ENCODE results near the gene POLR3A. TPM values are rescaled to one million over a fixed set of nuclear protein-coding genes. Genes with fewer than 3 reads are reported as not detected.

POLR3A gene
- total RNA-seq, 1 experiment from 2014 or later: 14.9 TPM

GRCh38 chr10:77936697-77937567 lies 92.4 kb downstream of the POLR3A start:
- no peak for DNase-seq
- POLR2A ChIA-PET (ENCODE audit: unreplicated experiment): no interaction called here
- intact Hi-C loops (cut with micrococcal nuclease; ENCODE audit: unreplicated experiment): no loop called here
- peaks cover 5% of the 10 kb centered on the region; the same call in 1 of the 2 replicates for H3F3A ChIP-seq (ENCODE audit: insufficient read depth, low read depth)
- TF ChIP-seq, protein P1, sequence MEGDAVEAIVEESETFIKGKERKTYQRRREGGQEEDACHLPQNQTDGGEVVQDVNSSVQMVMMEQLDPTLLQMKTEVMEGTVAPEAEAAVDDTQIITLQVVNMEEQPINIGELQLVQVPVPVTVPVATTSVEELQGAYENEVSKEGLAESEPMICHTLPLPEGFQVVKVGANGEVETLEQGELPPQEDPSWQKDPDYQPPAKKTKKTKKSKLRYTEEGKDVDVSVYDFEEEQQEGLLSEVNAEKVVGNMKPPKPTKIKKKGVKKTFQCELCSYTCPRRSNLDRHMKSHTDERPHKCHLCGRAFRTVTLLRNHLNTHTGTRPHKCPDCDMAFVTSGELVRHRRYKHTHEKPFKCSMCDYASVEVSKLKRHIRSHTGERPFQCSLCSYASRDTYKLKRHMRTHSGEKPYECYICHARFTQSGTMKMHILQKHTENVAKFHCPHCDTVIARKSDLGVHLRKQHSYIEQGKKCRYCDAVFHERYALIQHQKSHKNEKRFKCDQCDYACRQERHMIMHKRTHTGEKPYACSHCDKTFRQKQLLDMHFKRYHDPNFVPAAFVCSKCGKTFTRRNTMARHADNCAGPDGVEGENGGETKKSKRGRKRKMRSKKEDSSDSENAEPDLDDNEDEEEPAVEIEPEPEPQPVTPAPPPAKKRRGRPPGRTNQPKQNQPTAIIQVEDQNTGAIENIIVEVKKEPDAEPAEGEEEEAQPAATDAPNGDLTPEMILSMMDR (conservative IDR thresholded peaks at IDR 0.05): no peak
- no peak for TF ChIP-seq EZH2 (IDR thresholded peaks at IDR 0.05; ENCODE audit: low read depth)
- H2AFZ ChIP-seq: no peak overlapping the region
- no peaks in the 10 kb centered on the region for H3K9me3 ChIP-seq (ENCODE audit: insufficient read depth, low read depth)
- peaks cover 12% of the 10 kb centered on the region for H3K4me1 ChIP-seq (replicated peaks; ENCODE audit: insufficient read depth)
- no peak overlapping the region for H3K4me2 ChIP-seq
- BruUV-seq (replicated peaks): no TSS peak
- no peaks in the 10 kb centered on the region for H3K36me3 ChIP-seq (ENCODE audit: low read depth)
- H3K27ac ChIP-seq: no peak overlapping the region
- no peaks in the 10 kb centered on the region for H3K79me2 ChIP-seq (ENCODE audit: low read depth)
- H3K4me3 ChIP-seq: no peak overlapping the region
- H3K9me2 ChIP-seq (ENCODE audit: insufficient read depth): no peaks in the 10 kb centered on the region
- CTCF ChIA-PET: no interaction called here
- H3K27me3 ChIP-seq (ENCODE audit: insufficient read depth, low read depth): no peaks in the 10 kb centered on the region
- no peaks in the 10 kb centered on the region for H4K20me1 ChIP-seq (ENCODE audit: insufficient read depth)

DNA sequence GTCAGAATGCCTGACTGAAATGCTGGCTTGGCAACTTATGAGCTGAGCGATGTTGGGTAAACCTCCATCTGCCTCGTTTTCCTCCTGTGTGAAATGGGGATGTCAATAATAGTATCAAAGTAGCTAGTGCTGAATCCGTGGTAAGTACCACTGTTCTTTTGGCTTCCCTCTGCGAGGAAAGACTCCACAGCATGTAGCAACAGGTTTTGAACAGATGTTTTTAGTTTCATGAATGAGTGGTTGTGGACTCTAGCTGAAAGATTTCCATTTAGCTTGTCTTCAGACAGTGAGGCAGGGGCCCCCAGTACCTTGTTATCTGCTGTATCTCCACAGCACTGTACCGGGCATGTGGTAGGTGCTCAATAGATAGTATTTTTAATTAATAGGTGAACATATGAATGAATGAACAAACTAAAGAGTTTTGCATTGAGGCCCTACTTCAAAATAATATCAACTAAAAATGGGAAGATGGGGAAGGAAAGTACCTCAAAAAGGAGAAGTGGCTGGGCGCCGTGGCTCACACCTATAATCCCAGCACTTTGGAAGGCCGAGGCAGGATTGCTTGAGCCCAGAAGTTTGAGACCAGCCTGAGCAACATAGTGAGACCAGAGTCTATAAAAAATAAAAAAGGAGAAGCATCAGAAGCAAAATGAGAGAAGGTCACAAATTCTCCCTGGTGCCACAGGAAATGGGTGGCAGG lies 97.1 kb downstream of the POLR3A start:
- peaks cover 13% of the 10 kb centered on the region for H3F3A ChIP-seq (ENCODE audit: insufficient read depth, low read depth)
- no peak overlapping the region for H2AFZ ChIP-seq
- H3K4me2 ChIP-seq: no peak overlapping the region
- H3K79me2 ChIP-seq (ENCODE audit: low read depth): no peaks in the 10 kb centered on the region
- ChIA-PET POLR2A (ENCODE audit: unreplicated experiment) (interaction anchor here (0.7 kb wide), 1 partner anchor 43 kb away, joined by 3 read pairs; no protein-coding TSS in a partner anchor), CTCF (interaction anchor here (0.6 kb wide), 1 partner anchor 1207 kb away, joined by 3 read pairs; no protein-coding TSS in a partner anchor)
- no peak for TF ChIP-seq EZH2 (IDR thresholded peaks at IDR 0.05; ENCODE audit: low read depth)
- TF ChIP-seq, protein P1 (conservative IDR thresholded peaks at IDR 0.05): no peak
- no peaks in the 10 kb centered on the region for H3K36me3 ChIP-seq (ENCODE audit: low read depth)
- DNase-seq: no peak
- no peaks in the 10 kb centered on the region for H3K4me1 ChIP-seq (replicated peaks; ENCODE audit: insufficient read depth)
- no peaks in the 10 kb centered on the region for H3K9me2 ChIP-seq (ENCODE audit: insufficient read depth)
- intact Hi-C loops (cut with micrococcal nuclease; ENCODE audit: unreplicated experiment): no loop called here
- H4K20me1 ChIP-seq (ENCODE audit: insufficient read depth): no peaks in the 10 kb centered on the region
- H3K9me3 ChIP-seq (ENCODE audit: insufficient read depth, low read depth): no peaks in the 10 kb centered on the region
- no peaks in the 10 kb centered on the region for H3K27me3 ChIP-seq (ENCODE audit: insufficient read depth, low read depth)
- BruUV-seq (replicated peaks): no TSS peak
- H3K27ac ChIP-seq: no peak overlapping the region
- no peak overlapping the region for H3K4me3 ChIP-seq

DNA sequence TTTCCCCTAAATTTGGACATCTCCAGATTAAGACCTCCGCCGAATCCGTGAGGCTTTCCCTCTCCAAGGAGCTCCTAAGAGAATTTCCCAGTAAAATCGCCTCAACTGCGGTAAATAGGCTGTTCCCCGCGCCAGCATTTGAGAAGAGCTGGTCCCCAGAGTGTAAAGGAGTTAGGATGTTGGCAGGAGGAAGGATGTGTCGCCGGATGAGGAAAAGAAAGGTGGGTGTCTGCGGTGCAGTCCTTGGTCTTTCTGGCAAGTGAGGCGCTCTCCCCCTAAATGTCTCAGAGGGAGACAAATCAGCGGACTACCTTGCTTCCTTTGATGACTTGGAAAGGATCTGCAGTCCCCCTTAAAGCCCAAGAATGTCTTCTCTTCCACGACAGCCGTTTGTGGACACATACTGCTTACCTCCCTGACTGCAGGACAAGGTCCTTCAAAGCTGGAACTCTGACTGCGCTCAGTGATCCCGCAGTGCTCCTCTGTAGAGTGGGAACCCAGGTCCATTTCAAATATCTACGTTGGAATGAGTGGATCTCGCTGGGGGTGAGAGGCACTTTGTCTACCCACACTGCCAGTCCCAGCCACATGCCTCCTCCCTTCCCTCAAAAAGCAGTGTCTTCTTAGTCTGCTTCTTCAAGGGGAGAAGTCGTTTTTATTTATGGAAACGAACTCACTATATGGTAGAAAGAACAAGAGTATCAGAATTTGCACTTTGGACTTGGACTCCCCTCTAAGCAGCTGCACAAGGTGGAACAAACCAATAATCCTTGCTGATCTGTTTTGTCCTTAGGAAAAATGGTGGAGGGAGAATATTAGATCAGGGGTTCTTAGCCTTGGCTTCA lies 101.7 kb downstream of the POLR3A start:
- Histone ChIP-seq H3K27me3 (ENCODE audit: insufficient read depth, low read depth) (no peaks in the 10 kb centered on the region), H3K36me3 (ENCODE audit: low read depth) (no peaks in the 10 kb centered on the region), H3F3A (ENCODE audit: insufficient read depth, low read depth) (peaks cover 19% of the 10 kb centered on the region), H2AFZ (peak overlapping the region; percentile 69; the same call in 1 of the 2 replicates), H4K20me1 (ENCODE audit: insufficient read depth) (peaks cover 14% of the 10 kb centered on the region), H3K79me2 (ENCODE audit: low read depth) (peaks cover 34% of the 10 kb centered on the region), H3K27ac (no peak overlapping the region), H3K9me2 (ENCODE audit: insufficient read depth) (no peaks in the 10 kb centered on the region), H3K4me1 (replicated peaks; ENCODE audit: insufficient read depth) (peaks cover 23% of the 10 kb centered on the region), H3K4me2 (peak overlapping the region; percentile 78), H3K4me3 (peak overlapping the region; percentile 80; the same call in 1 of the 2 replicates), H3K9me3 (ENCODE audit: insufficient read depth, low read depth) (no peaks in the 10 kb centered on the region)
- intact Hi-C loops (cut with micrococcal nuclease; ENCODE audit: unreplicated experiment): loop anchor here (1.0 to 5.0 kb wide), 2 partner anchors 22 to 45 kb away; no protein-coding TSS in a partner anchor
- no peak for DNase-seq
- BruUV-seq (replicated peaks): TSS peak; percentile 62
- ChIA-PET CTCF (interaction anchor here (0.5 to 0.7 kb wide), 2 partner anchors 10 to 755 kb away, joined by 3 to 11 read pairs; no protein-coding TSS in a partner anchor), POLR2A (ENCODE audit: unreplicated experiment) (interaction anchor here (0.7 kb wide), 1 partner anchor 16 kb away, joined by 8 read pairs; no protein-coding TSS in a partner anchor)
- TF ChIP-seq EZH2 (IDR thresholded peaks at IDR 0.05; ENCODE audit: low read depth): no peak
- TF ChIP-seq, protein P1 (conservative IDR thresholded peaks at IDR 0.05): no peak
